GM23248 (cell line): Measurements from ENCODE around the gene GATAD2B.

Source experiments
- EZH2 ChIP-seq: fragments of 200-600 bp; sonication (generic); IDR thresholded peaks from 2 replicates; pipeline ENCODE4 v1.6.1; 2018; ENCODE audit warnings: antibody characterized with exemption, mild to moderate bottlenecking; ENCODE audit not compliant: insufficient read depth, poor library complexity, severe bottlenecking
- EZH2phosphoT487 ChIP-seq: fragments of 200-600 bp; sonication (generic); IDR thresholded peaks from 2 replicates; pipeline ENCODE4 v1.6.1; 2018; ENCODE audit warnings: antibody characterized with exemption, moderate library complexity, mild to moderate bottlenecking, low read depth; ENCODE audit not compliant: insufficient read depth

- TF ChIP-seq EZH2 = no peak
- no peak for TF ChIP-seq EZH2phosphoT487
Observed at GRCh38 chr1:153793261-153793972, 129.4 kb downstream of the GATAD2B start.
